Activated T-cell treated with anti-CD3 and anti-CD28 coated beads for 48 hours (primary cell): ENCODE measurements around the gene SGIP1.

Experiments used
- DNase-seq: peaks from one replicate; pipeline ENCODE4 v3.0.0-alpha.2; 2020; ENCODE audit warnings: low read depth

Gene SGIP1

DNA sequence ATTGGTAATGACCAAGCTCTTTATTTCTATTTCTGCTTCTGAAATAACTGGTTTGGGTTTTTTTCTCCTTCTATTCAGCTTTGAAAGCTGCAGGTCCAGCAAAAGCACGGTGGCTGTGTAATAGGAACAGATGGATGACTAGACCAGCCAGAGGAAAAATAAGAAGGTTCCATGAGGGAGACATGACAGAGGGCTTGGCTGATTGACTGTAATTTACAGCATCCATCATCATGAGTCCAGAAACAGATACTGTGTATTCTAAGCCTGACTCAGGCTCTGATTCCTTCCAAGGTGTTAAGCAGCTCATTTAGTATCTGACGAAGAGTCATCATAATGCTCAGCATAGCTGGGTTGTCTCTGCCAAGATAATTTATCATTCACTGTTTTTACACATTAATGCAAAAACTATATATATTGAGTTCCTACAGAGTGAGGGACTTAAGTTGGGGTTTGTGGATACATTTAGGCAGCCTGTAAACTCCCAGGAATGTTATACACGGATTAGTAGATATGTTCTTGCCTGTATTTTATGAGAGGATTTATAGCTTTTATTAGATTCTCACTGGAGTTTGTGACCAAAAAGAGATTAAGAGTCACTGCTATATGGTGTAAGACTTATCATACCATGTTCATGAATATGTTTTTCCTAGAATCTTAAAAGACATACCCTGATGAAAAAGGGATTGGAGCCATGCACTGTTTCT, 72.6 kb downstream of the SGIP1 start:
- DNase-seq, result no peak

DNA sequence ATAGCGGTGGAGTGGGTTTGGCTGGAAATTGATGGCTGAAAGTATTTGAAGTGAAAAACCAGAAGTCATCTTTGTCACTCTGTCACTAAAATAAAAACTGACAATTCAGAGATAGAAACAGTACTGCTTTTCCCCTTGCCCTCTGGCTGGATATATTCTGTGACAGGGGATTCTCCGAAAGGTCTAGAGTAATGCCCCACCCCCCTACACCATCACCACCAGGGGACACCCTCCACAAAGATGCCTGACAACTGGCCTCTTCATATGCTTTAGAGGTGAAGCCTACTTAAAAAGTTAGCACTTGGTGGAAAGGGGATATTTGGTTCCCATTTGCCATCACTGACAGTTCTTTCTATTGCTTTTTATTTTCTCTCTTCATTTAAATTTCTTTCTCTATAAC, 73.5 kb downstream of the SGIP1 start:
- DNase-seq, result no peak

DNA sequence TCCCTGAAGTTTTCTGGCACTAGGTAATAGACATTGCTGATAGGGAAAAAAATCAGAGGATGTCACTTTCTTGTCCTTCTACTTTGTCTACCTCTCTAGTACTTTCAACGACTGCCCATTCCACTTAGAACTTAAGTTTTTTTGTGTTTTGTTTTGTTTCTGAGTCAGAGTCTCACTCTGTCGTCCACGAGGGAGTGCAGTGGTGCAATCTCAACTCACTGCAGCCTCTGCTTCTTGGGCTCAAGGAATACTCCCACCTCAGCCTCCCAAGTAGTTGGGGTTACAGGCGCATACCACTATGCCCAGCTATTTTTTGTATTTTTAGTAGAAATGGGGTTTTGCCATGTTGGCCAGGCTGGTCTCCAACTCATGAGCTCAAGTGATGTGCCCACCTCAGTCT, 79.2 kb downstream of the SGIP1 start:
- no peak for DNase-seq

DNA sequence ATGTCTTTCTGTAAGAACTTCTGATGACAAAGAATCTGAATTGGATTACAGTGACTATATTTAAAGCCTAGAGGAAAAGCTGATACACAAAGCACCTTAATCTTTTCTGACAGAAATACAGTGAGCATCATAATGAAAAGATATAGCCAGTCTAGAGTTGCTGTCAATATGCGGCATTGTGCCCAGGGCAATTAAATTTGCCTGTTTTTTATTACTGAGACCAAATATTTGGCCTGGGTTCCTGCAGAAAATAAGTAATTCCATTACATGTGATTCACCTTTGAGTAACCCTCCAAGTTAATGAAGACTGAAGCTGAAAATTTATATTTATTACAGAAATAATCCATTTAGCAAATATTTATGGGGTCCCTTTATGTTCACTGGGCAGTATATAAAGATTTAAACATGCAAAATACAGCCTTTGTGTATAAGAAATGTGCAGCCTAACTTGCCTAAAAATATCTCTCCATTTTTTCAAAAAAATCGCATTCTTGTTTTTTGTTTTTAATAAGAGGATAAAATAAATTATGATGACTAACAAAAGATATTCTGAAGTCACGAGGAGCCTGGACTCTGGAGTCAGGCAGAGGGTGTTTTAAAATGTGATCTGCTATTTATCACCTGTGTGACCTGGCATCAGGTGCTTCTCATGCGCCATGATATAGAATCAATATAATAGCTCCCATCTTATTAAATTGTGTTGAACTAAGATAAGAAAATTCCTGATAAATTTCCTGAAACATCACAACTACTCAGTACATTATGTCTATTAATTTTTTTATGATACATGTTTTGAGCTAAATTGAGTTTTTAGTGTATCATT, 83.6 kb downstream of the SGIP1 start:
- DNase-seq, result no peak

DNA sequence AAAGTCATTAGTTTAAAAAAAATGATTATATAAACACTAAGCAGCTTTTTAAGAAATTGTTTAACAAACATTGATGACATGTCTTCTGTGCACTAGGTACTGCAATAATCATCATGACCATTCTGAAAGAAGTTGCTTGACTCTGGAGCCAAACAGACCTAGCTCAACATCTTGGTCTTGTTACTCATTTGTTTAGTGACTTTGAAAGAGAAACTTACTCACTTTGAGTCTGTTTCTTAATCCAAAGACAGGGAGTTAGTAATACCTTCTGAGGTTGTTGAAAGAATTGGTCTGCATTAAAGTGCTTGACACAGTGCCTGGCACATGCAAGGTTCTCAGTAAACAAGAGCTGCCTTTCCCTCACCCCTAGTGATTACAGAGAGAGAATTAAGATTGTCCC, 84.4 kb downstream of the SGIP1 start:
- no peak for DNase-seq

DNA sequence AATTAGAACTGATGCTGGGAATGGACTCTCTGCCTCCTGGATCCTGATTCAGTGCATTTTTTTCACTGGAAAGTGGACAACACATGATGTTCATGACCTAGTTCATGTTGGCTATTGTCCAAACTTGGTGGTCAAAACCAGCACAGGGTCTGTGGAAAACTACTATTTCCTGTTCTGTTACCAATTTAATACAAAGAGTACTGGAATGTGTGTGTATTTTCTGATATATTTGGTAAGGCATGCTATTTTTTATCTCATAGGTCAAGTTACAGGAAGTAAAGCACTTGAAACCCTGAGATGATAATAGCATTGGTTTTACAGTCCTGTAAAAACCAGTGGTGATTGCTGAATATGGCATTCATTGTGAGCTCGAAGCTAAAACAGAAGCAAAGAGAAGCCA, 89.9 kb downstream of the SGIP1 start:
- DNase-seq, result no peak

DNA sequence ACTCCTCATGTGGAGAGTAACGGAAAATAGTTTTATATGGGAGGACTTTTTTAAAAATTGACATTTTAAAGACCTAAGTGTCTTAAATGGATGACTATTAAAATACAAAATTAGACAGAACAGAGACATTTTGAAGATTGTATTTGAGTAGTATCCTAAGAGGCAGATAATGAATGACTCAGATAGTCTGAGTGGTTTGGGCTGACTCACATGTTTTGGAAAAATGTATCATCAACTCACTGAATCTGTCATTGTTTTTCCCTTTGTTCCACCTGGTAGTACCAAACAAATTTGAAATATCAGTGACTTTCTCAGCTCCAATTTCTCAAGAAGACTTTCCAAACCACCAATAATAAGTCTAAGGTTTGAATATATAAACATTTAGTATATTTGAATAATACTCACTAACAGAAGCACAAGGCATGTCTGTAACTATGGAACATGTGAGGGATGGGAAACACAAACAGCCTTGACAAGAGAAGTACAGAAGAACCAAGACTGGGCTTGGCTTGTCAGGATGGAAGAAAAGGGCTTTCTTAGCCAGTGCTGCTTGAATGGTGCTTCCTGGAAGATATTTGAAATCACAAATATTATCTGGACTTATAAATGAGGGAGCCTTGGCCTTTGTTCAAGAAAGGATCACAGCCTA, 90.6 kb downstream of the SGIP1 start:
- DNase-seq, result no peak

DNA sequence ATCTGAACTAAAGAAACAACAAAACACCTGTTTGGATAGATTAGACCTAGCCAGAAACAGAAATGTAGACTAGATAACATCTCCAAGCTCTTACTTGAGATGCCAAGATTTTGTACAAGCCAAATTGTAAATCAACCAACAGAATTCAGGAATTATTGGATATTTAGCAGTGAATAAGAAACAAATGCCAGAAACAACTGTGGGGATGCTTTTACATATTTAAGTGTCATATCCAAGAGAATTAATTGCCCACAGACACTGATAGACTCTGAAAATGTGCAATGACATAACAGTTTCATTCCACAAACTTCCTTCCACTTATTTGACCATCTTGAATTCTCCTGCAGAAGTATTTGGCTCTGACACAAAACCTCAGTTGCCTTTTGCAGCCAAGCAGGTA, 92.3 kb downstream of the SGIP1 start:
- DNase-seq, result no peak

DNA sequence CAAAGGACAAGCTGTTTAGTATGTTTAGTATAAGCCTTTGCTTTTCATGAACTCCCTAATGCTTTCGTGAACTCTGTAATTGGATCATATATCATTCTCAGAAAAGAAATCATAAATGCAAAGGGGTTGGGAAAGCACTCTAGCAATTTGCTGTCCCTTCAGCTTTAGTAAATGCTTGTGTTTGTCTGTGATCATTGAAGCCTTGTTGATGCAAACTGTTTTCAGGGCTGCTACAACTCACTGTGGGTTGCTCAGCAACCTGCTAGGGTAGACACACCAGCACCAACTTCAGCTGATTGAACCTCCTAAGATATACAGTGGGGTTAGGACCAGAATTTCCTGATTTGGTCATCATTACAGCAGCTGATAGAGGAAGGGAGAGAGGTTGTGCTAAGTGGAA, 95.0 kb downstream of the SGIP1 start:
- no peak for DNase-seq

DNA sequence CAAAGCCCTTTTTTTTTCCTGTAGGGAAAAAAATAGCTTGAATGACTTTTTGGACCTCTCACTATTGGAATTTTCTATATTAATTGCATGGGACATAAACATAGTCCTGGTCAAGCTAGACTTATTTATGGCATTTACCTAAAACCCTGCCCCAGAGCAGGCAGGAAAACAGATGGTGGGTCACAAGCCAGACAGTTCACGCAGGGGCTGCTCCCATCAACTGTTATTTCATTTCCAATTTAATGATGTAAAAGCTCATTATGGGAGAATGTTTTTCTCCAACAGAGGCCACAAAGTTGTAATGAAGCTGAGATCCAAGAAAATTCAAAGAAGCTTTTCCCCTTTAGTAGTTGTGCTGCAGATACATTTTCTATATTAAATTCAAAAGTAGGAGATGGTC, 99.2 kb downstream of the SGIP1 start:
- DNase-seq, result no peak

DNA sequence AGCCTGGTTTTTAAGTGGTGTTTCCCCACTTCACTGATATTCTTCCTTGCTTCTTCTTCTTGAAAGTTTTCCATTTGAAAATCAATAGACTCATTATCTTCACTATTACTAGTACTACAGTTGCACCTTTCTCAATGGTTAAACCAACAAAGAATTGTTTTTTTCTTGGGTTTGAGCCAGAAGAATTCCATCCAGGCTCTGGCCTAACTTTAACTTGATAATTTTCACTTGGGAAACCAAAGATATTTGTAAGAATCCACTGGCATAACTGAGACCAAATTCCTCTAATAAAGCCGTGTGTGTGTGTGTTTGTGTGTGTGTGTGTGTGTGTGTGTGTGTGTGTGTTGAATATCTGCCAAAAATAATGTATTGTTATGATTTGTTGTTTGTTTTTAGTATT, 103.2 kb downstream of the SGIP1 start:
- no peak for DNase-seq

DNA sequence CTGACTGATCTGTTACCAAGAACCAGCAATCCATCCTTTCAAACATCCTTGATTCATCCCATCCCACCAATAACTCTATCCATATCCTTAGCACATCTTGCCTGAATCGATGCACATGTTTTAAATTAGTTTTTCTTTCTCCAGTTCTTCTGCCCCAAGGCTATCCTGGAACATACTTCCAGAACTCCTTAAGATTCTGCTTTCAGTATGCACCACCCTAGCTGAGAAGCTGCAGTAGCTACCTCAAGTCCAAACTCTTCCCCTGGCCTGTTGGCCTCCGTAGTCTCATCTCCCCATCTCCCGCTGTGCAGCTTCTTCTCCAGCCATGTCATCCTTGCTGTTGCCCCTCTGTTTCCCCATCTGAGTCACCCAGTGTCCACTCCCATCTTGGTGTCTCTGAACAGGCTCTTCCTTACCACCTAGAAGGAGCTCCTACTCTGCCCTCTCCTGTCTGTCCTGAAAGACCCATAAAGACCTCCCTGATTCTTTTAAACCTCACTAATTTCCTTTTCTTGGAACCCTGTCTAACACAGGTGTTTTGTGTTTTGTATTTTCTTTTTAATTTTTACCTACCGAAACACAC, 108.0 kb downstream of the SGIP1 start:
- no peak for DNase-seq

DNA sequence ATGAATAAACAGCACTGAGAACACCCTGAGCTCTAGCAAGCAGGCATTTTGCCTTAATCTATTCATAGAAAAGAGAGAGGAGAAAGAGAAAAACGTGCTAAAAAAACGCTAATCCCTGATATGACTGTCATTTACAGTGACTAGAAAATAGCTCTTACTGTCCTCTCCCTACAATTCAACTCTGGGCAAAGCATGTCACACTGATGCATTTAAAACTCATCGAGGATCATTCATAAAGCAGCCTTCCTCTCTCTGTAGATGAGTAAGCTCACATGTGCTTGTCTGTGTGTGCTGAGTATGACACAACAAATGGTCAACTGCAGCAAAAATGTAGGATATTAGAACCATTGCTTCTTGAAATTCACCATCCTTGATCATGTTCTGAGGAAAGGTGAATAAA, 109.0 kb downstream of the SGIP1 start:
- DNase-seq, result no peak

DNA sequence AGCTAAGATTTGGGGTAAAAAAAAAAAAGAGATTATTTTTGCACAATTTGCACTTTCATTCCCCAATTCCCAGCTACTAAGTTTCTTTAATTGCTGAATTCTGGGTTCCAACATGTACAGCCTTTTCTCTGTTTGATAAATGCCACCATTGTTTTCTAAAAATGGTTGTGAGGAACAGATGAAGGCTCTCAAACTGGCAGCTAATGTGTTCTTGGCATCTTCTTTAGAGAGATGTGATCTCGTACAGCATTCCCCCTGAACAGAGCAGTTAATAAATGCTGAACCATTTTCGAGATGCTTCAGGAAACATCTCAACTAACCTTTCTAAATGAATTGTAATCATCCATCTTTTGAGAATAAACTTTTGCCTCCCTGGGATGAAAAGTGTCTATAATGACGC, 110.4 kb downstream of the SGIP1 start:
- DNase-seq, result no peak

DNA sequence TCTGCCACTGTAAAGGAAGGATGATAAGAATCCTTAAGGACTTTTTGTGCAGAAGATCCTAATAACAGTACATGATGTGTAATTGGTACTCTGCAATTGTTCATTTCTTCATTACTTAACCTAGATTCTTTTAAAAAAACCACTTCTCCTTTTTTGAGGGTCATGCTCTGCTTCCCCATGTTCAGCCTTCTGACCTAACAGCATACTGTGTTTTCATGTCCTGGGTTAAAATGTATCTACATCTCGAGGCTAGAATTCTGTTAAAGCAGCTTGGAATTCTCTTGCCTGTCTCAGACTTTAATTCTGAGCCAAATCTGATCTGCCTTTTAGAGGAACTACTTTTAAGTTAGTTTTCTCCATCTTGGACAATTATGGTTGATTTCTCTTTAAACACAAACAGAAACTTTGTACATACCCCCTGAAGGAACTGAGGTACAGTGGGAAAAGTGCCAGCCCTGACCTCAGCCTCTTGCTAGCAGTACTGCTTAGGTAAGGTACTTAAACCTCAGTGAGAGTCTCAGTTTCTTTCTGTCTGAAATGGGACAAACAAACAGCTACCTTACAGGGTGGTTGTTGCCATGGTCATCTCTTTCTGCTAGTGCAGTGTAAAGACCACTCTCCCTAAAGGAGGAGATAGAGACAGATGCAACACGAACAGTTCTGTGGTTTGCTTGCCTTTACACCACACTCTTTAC, 115.1 kb downstream of the SGIP1 start:
- DNase-seq, result no peak

DNA sequence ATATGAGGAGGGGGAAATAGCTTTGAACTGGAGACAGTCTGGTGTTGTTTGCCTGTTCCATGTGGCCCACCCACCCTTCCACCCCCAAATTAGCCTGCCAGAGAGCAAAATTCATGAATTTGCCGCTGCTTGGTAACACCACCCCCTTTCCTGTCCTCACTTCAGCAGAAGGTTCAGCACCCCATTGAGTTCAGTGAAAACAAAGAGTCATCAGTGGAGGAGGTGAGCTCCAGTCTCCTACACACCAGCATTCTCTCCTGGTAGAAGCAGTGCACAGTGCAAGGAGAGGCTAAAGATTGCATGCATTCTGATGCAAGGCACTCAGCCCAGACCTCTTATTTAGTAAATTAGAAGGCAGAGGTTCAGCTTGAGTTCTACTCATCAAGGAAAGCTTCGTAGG, 118.6 kb downstream of the SGIP1 start:
- DNase-seq, result no peak

DNA sequence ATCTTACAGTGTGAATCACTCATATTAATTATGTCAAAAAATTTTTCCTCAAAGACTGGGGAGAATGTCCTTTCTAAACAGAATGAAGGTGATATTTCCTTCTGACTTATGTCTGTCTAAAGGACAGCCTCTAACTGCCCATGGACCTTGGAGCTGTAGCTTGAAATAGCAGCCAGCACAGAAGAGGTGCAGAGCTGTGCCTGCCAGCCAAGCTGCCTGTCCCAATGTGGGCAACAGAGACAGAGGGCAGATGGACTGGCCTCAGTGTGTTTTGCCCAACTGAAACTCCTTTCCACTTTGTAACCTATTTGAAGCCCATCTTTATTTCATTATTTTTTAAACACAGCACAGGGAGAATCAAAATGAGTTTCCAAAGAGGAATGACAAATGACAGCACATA, 120.7 kb downstream of the SGIP1 start:
- DNase-seq, result no peak

DNA sequence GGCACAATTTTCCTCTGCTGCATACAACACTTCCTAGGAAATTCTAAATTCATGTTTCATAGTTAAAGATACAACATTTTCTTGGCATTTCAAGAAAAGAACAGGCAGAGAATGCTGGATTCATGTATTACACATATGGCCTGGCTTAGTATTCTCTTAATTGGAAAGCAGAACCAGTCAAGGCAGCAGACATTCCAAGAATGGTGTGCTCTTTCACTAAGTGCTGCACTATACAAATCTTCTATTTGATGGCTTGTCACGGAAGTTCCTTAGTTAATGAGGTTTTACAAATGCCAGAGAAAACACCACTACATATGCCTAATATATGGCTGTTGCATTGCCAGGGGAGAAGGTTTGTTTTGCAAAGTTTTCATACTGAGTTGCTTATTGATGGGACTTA, 137.5 kb downstream of the SGIP1 start:
- DNase-seq, result no peak

DNA sequence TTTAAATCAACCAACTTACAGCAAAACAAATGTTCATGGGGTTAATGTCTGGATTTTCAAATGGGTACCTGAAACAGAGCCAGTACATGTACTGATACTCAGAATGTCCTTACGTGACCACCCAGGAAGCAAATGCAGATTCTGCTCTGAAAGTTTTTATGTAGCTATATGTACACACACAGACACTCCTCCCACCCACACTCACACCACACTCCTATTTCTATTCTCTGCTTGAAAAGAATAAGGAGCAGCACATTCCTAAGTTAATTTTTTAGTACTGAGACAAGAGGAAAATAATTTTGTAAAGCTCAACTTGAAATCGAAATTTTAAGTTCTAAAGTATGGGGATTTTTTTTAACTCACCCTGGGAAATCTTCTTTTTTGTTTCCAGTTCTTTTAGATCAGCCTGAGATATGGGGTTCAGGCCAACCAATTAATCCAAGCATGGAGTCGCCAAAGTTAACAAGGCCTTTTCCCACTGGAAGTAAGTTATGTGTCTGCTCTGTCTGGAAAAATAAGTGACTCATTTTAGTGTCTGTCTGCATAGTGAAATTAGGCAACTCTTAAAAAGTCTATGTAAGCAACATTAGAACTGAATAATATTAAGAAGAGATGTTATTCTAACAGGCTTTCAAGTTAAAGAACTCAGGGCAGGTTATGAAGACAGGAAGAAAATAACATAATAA, 142.8 kb downstream of the SGIP1 start:
- DNase-seq, result no peak

DNA sequence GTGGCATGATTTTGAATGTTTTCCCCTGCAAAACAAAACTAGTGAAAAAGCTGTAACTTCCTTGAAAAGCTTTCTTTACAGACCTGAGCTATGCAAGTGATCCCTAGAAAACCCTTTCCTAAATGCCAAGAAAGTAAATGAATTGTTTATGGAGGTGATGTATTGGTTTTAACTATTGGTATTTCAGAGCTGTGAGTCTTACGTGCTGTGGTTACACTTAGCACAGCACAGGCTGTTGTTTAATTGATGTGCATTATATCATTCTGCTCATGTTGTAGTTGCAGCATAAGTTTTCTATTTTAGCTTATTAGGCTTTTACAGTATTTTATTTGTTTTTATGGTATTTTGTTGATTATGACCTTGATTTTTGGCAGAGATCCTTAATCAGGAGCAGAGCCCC, 144.2 kb downstream of the SGIP1 start:
- DNase-seq, result no peak

DNA sequence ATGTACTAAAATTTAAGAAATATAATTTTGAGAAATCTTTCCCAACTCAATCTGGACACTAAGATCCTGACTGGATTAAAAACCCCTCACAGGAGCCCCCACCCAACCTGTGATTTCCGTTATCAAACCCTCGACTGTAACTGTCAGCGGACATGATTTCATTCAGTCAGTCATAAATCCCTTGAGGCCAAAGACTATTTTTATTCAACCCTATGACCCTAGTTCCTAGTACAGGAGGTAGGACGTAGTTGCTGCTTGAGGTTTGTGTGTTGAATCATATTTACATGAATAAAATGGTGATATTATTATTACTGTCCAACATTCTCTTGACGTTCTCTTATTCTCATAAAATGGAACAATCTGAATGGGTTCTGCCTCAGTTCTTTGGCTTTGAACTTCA, 145.2 kb downstream of the SGIP1 start:
- no peak for DNase-seq

DNA sequence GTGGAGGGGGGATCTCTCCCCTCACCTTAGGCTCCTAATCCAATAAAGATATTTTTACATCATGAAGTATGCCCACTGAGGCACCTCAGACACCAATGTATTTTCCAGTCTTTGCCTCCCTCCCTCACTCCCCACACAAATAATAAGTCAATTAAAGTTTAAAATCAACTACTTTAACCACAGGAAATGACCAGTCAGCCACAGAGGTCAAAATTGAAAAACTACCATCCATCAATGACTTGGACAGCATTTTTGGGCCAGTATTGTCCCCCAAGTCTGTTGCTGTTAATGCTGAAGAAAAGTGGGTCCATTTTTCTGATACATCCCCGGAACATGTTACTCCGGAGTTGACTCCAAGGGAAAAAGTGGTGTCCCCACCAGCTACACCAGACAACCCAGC, 147.7 kb downstream of the SGIP1 start:
- no peak for DNase-seq
